ENCODE data around the gene HIBADH.

The HIBADH gene

DNA sequence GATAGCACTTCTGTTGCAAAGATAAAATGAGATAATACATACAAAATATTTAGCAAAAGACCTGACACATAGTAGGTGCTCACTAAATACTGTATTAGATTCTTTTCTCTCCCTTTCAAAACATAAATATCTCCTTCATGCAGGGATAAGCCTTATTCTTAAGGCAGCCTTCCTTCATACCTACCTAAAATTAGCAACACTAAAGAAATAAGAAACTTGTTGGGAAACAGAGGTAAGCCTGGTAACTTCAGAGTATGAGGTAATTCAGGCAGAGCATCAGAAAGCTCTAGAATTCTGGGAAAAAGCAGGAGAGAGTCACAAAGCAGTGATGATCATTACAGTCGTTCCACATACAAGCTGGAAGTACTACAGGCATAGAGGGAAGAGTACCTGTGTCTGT lies 15.2 kb downstream of the HIBADH start (continued):
- TF ChIP-seq, protein P1, sequence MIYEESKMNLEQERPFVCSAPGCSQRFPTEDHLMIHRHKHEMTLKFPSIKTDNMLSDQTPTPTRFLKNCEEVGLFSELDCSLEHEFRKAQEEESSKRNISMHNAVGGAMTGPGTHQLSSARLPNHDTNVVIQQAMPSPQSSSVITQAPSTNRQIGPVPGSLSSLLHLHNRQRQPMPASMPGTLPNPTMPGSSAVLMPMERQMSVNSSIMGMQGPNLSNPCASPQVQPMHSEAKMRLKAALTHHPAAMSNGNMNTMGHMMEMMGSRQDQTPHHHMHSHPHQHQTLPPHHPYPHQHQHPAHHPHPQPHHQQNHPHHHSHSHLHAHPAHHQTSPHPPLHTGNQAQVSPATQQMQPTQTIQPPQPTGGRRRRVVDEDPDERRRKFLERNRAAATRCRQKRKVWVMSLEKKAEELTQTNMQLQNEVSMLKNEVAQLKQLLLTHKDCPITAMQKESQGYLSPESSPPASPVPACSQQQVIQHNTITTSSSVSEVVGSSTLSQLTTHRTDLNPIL (CRISPR knock-in tag; IDR thresholded peaks at IDR 0.05; ENCODE audit: low read depth): no peak
- TF ChIP-seq ISL1 (CRISPR knock-in tag; IDR thresholded peaks at IDR 0.05): no peak

DNA sequence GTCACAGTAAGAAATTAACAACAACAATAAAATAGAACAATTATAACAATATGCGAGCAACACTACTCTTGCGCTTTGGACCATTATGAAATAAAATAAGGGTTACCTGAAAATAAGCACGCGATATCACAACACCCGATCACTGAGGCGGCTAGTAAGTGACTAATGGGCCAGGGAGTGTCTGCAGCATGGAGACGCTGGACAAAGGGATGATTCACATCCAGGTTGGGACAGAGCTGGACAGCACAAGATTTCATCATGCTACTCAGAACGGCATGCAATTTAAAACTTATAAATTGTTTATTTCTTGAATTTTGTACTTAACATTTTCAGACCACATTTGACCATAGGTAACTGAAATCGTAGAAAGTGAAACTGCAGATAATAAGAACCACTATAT lies 15.6 kb downstream of the HIBADH start:
- no peak for TF ChIP-seq ZFP3 (CRISPR knock-in tag; IDR thresholded peaks at IDR 0.05)
- no peak for TF ChIP-seq TOX (CRISPR knock-in tag; IDR thresholded peaks at IDR 0.05; ENCODE audit: borderline replicate concordance)
- no peak for TF ChIP-seq ZNF70 (CRISPR knock-in tag; IDR thresholded peaks at IDR 0.05)
- TF ChIP-seq ZNF565 (CRISPR knock-in tag; conservative IDR thresholded peaks at IDR 0.05; ENCODE audit: low read depth): no peak
- TF ChIP-seq RARB (CRISPR knock-in tag; IDR thresholded peaks at IDR 0.05): no peak
- TF ChIP-seq GLIS3 (CRISPR knock-in tag; IDR thresholded peaks at IDR 0.05): no peak
- TF ChIP-seq, protein P2, sequence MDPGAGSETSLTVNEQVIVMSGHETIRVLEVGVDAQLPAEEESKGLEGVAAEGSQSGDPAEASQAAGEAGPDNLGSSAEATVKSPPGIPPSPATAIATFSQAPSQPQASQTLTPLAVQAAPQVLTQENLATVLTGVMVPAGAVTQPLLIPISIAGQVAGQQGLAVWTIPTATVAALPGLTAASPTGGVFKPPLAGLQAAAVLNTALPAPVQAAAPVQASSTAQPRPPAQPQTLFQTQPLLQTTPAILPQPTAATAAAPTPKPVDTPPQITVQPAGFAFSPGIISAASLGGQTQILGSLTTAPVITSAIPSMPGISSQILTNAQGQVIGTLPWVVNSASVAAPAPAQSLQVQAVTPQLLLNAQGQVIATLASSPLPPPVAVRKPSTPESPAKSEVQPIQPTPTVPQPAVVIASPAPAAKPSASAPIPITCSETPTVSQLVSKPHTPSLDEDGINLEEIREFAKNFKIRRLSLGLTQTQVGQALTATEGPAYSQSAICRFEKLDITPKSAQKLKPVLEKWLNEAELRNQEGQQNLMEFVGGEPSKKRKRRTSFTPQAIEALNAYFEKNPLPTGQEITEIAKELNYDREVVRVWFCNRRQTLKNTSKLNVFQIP (CRISPR knock-in tag; IDR thresholded peaks at IDR 0.05; ENCODE audit: borderline replicate concordance, low read depth): no peak
- TF ChIP-seq ESRRG (CRISPR knock-in tag; IDR thresholded peaks at IDR 0.05): no peak
- TF ChIP-seq, protein P3, sequence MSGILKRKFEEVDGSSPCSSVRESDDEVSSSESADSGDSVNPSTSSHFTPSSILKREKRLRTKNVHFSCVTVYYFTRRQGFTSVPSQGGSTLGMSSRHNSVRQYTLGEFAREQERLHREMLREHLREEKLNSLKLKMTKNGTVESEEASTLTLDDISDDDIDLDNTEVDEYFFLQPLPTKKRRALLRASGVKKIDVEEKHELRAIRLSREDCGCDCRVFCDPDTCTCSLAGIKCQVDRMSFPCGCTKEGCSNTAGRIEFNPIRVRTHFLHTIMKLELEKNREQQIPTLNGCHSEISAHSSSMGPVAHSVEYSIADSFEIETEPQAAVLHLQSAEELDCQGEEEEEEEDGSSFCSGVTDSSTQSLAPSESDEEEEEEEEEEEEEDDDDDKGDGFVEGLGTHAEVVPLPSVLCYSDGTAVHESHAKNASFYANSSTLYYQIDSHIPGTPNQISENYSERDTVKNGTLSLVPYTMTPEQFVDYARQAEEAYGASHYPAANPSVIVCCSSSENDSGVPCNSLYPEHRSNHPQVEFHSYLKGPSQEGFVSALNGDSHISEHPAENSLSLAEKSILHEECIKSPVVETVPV (CRISPR knock-in tag; IDR thresholded peaks at IDR 0.05): no peak
- no peak for TF ChIP-seq OSR1 (CRISPR knock-in tag; IDR thresholded peaks at IDR 0.05)
- peak; percentile 72 for ATAC-seq

DNA sequence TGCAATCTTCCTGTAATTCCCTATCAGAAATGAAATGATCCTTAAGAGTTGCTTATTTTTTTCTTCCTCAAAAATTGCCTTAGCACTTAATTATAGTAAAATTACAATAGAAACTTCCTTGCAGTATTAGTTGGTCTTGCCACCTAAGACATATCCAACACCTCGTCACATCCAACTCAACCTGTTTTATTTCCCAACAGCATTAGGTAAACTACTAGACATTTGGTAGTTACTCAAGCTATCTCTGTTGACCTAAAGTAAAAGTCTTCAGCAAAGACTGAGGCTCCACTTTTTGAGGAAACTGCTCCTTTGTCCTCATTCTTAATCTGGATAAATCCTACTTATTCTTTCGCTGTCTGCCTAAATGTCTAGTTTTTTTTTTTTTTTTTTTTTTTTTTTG lies 20.4 kb downstream of the HIBADH start:
- no peak for ATAC-seq
- TF ChIP-seq ISL1 (CRISPR knock-in tag; IDR thresholded peaks at IDR 0.05): no peak
- TF ChIP-seq GLIS3 (CRISPR knock-in tag; IDR thresholded peaks at IDR 0.05): no peak
- TF ChIP-seq, protein P4, sequence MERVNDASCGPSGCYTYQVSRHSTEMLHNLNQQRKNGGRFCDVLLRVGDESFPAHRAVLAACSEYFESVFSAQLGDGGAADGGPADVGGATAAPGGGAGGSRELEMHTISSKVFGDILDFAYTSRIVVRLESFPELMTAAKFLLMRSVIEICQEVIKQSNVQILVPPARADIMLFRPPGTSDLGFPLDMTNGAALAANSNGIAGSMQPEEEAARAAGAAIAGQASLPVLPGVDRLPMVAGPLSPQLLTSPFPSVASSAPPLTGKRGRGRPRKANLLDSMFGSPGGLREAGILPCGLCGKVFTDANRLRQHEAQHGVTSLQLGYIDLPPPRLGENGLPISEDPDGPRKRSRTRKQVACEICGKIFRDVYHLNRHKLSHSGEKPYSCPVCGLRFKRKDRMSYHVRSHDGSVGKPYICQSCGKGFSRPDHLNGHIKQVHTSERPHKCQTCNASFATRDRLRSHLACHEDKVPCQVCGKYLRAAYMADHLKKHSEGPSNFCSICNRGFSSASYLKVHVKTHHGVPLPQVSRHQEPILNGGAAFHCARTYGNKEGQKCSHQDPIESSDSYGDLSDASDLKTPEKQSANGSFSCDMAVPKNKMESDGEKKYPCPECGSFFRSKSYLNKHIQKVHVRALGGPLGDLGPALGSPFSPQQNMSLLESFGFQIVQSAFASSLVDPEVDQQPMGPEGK (CRISPR knock-in tag; IDR thresholded peaks at IDR 0.05; ENCODE audit: borderline replicate concordance): no peak
- no peak for TF ChIP-seq ZNF565 (CRISPR knock-in tag; conservative IDR thresholded peaks at IDR 0.05; ENCODE audit: low read depth)
- no peak for TF ChIP-seq PPARA (CRISPR knock-in tag; IDR thresholded peaks at IDR 0.05; ENCODE audit: borderline replicate concordance)
- no peak for TF ChIP-seq ESRRG (CRISPR knock-in tag; IDR thresholded peaks at IDR 0.05)

DNA sequence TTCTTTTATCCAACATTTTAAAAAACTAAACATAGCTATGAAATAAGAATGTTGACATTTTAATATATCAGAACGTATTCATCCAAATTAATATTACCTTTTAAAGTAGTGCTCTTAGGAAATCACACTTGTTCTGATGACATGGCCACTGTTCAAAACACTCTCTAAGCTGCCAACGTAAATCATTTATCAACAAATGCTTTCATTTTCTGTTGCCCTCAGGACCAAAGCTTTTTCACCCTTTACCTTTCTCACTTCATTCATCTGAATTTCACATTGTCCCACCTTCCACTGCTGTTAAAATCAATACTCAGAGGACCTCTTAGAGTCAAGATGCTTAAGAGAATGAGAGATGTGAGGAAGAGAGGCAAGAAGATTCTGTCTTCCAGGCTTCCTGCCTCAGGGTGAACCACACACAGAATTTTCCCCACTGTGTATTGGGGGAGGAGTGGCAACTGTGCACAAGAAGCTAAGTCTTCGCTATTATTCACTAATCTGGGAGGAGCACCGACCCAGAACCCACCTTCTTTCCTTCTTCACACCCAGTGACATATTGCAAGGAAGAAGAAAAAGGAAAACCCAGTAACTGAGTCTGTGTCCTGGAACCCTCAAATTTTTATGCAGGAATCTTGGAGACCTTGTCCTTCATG lies 21.0 kb downstream of the HIBADH start:
- no peak for TF ChIP-seq BACH2 (CRISPR knock-in tag; IDR thresholded peaks at IDR 0.05; ENCODE audit: borderline replicate concordance)
- TF ChIP-seq GLIS3 (CRISPR knock-in tag; IDR thresholded peaks at IDR 0.05): no peak
- TF ChIP-seq, protein P3 (CRISPR knock-in tag; IDR thresholded peaks at IDR 0.05): no peak
- no peak for TF ChIP-seq ZFP3 (CRISPR knock-in tag; IDR thresholded peaks at IDR 0.05)
- TF ChIP-seq ZNF70 (CRISPR knock-in tag; IDR thresholded peaks at IDR 0.05): no peak
- TF ChIP-seq, protein P1 (CRISPR knock-in tag; IDR thresholded peaks at IDR 0.05; ENCODE audit: low read depth): no peak
- TF ChIP-seq PPARA (CRISPR knock-in tag; IDR thresholded peaks at IDR 0.05; ENCODE audit: borderline replicate concordance): no peak
- TF ChIP-seq ESRRG (CRISPR knock-in tag; IDR thresholded peaks at IDR 0.05): no peak
- peak; percentile 48; the same call in 2 of the 3 replicates for ATAC-seq

Data from SK-N-SH treated with all-trans-retinoic acid at 6 μM for 48 hours (cell line).